SK-N-SH (cell line): ENCODE results near the gene STARD5. TPM values are rescaled to one million over a fixed set of nuclear protein-coding genes. Genes with fewer than 3 reads are reported as not detected.

Experiments
- CTCF ChIA-PET: fragments of 300-600, 350-600 bp; formaldehyde crosslinking; extraction: SDS; loops from one replicate; lab custom pipeline; 2021; lab: Yijun Ruan, JAX
- POLR2A ChIA-PET: fragments of 350-600 bp; sonication (Branson Sonifier 250); formaldehyde crosslinking; extraction: SDS; loops from one replicate; lab custom pipeline; 2020; ENCODE audit warnings: antibody characterized with exemption, inconsistent platforms; lab: Yijun Ruan, JAX
- DNase-seq: peaks from one replicate; pipeline ENCODE4 v3.0.0; 2012
- H2AFZ ChIP-seq: fragments of 200-600 bp; sonication (generic); 2 replicates; pipeline ENCODE4 v1.8.1; 2016; ENCODE audit warnings: antibody characterized with exemption, mild to moderate bottlenecking, low read depth
- H3F3A ChIP-seq: fragments of 200-600 bp; sonication (generic); replicated peaks from 2 replicates; pipeline ENCODE3; 2016; ENCODE audit warnings: antibody characterized with exemption, mild to moderate bottlenecking; ENCODE audit not compliant: insufficient read depth
- H3K27ac ChIP-seq, 2 experiments: fragments of 200-500 bp in 1 of 2; fragments of 200-600 bp in 1 of 2; sonication (Bioruptor generic) in 1 of 2; sonication (generic), shearing (Covaris generic) in 1 of 2; 2 replicates each; pipeline versions ENCODE4 v1.5.1 to v1.6.1; 2014 to 2016; ENCODE audit warnings: low read depth in 2 of 2, inconsistent platforms in 1 of 2, low read length in 1 of 2, mild to moderate bottlenecking in 1 of 2, mixed read lengths in 1 of 2
- H3K27me3 ChIP-seq: fragments of 200-600 bp; sonication (generic), shearing (Covaris generic); 2 replicates; pipeline ENCODE4 v1.6.1; 2016; ENCODE audit warnings: mixed run types; ENCODE audit not compliant: insufficient read depth
- H3K36me3 ChIP-seq, 2 experiments: fragments of 200-500 bp in 1 of 2; fragments of 200-600 bp in 1 of 2; sonication (Bioruptor generic) in 1 of 2; sonication (generic) in 1 of 2; replicated peaks in 1 of 2; 2 replicates each; pipeline versions ENCODE3 to v1.5.1; 2014 to 2016; ENCODE audit warnings: low read length in 1 of 2, mild to moderate bottlenecking in 1 of 2; ENCODE audit not compliant: insufficient read depth in 2 of 2, control insufficient read depth in 1 of 2
- H3K4me1 ChIP-seq, 2 experiments: fragments of 200-500 bp in 1 of 2; fragments of 200-600 bp in 1 of 2; sonication (Bioruptor generic) in 1 of 2; sonication (generic), shearing (Covaris generic) in 1 of 2; 2 replicates each; pipeline versions ENCODE4 v1.5.1 to v1.6.1; 2014 to 2016; ENCODE audit warnings: low read depth in 1 of 2, low read length in 1 of 2, mixed run types in 1 of 2; ENCODE audit not compliant: insufficient read depth in 2 of 2, control insufficient read depth in 1 of 2
- H3K4me2 ChIP-seq: fragments of 200-600 bp; sonication (generic), shearing (Covaris generic); 2 replicates; pipeline ENCODE4 v1.6.1; 2017; ENCODE audit warnings: mixed run types
- H3K4me3 ChIP-seq, 2 experiments: fragments of 200-500 bp in 1 of 2; fragments of 200-600 bp in 1 of 2; sonication (Bioruptor generic) in 1 of 2; sonication (generic), shearing (Covaris generic) in 1 of 2; 2 replicates each; pipeline versions ENCODE4 v1.5.1 to v1.8.1; 2014 to 2016; ENCODE audit warnings: low read depth in 2 of 2, inconsistent platforms in 1 of 2, low read length in 1 of 2, mild to moderate bottlenecking in 1 of 2, mixed read lengths in 1 of 2, moderate library complexity in 1 of 2
- H3K79me2 ChIP-seq: fragments of 200-600 bp; sonication (generic); 2 replicates; pipeline ENCODE4 v1.8.1; 2017; ENCODE audit warnings: mild to moderate bottlenecking; ENCODE audit not compliant: insufficient read depth
- H3K9ac ChIP-seq: fragments of 200-600 bp; sonication (generic); 2 replicates; pipeline ENCODE4 v1.6.1; 2017; ENCODE audit warnings: mixed run types
- H3K9me2 ChIP-seq: fragments of 200-600 bp; sonication (generic); 2 replicates; pipeline ENCODE4 v1.6.1; 2017; ENCODE audit warnings: mixed run types
- H3K9me3 ChIP-seq: fragments of 200-600 bp; sonication (generic); 2 replicates; pipeline ENCODE4 v1.6.1; 2017; ENCODE audit warnings: mixed run types, mild to moderate bottlenecking, moderate library complexity
- H4K20me1 ChIP-seq: fragments of 200-600 bp; sonication (generic); 2 replicates; pipeline ENCODE4 v1.6.1; 2017; ENCODE audit warnings: mild to moderate bottlenecking, mixed run types; ENCODE audit not compliant: insufficient read depth
- ELF1 ChIP-seq: IDR thresholded peaks from 2 replicates; pipeline ENCODE4 v1.4.0; 2012
- GABPA ChIP-seq: IDR thresholded peaks from 2 replicates; pipeline ENCODE4 v1.4.0; 2012; ENCODE audit warnings: low read depth, mild to moderate bottlenecking
- GATA2 ChIP-seq: sonication (generic); formaldehyde crosslinking; IDR thresholded peaks from 2 replicates; pipeline ENCODE4 v1.5.0; 2020; ENCODE audit warnings: mild to moderate bottlenecking, missing genetic modification reagents
- MEF2A ChIP-seq: IDR thresholded peaks from 2 replicates; pipeline ENCODE4 v1.4.0; 2012; ENCODE audit warnings: low read depth, borderline replicate concordance
- RCOR1 ChIP-seq: fragments of 150-350 bp; IDR thresholded peaks from 2 replicates; pipeline ENCODE4 v1.6.1; 2017; ENCODE audit warnings: antibody characterized with exemption, low read length
- RFX5 ChIP-seq: IDR thresholded peaks from 2 replicates; pipeline ENCODE4 v1.6.1; 2012; ENCODE audit warnings: mild to moderate bottlenecking, improper control_type of control experiment, low read length
- SIN3A ChIP-seq: IDR thresholded peaks from 2 replicates; pipeline ENCODE4 v1.6.1; 2012; ENCODE audit warnings: low read depth, mild to moderate bottlenecking, low read length, moderate library complexity, borderline replicate concordance
- TAF1 ChIP-seq: IDR thresholded peaks from 2 replicates; pipeline ENCODE4 v1.6.1; 2012; ENCODE audit warnings: low read depth, mild to moderate bottlenecking, low read length, moderate library complexity, borderline replicate concordance
- TEAD4 ChIP-seq: IDR thresholded peaks from 2 replicates; pipeline ENCODE4 v1.4.0; 2012; ENCODE audit warnings: mild to moderate bottlenecking, borderline replicate concordance; ENCODE audit not compliant: insufficient read depth
- WGBS: methylation state at CpG from one replicate; pipeline ENCODE4 v1.1.6; 2017; ENCODE audit warnings: low lambda C conversion rate; 5-methylcytosine and 5-hydroxymethylcytosine counted together
- polyA plus RNA-seq, 3 experiments: library from polyadenylated mRNA; depleted of rRNA; stranded (reverse); fragments of >200 nt; gene quantifications; 2 replicates each; pipeline ENCODE4 v1.2.3, GENCODE V29; 2012
- TF ChIP-seq, protein P1 (sequence below): IDR thresholded peaks from 2 replicates; pipeline ENCODE4 v1.4.0; 2012; ENCODE audit warnings: low read depth, borderline replicate concordance
- TF ChIP-seq, protein P2 (sequence below): fragments of 200-600 bp; sonication (generic); IDR thresholded peaks from 2 replicates; pipeline ENCODE4 v1.6.1; 2017; ENCODE audit warnings: antibody characterized with exemption, mild to moderate bottlenecking, moderate library complexity
- TF ChIP-seq, protein P3 (sequence below): fragments of 150-350 bp; IDR thresholded peaks from 2 replicates; pipeline ENCODE4 v1.6.1; 2016; ENCODE audit warnings: mild to moderate bottlenecking, low read depth, low read length
- TF ChIP-seq, protein P4 (sequence below): IDR thresholded peaks from 2 replicates; pipeline ENCODE4; 2012
- TF ChIP-seq, protein P5 (sequence below): IDR thresholded peaks from 2 replicates; pipeline ENCODE4 v1.4.0; 2012; ENCODE audit warnings: low read depth

The STARD5 gene
- polyA plus RNA-seq, 1 of the 3 experiments (the other 2 are of a cell fraction), result 1.6 TPM

DNA sequence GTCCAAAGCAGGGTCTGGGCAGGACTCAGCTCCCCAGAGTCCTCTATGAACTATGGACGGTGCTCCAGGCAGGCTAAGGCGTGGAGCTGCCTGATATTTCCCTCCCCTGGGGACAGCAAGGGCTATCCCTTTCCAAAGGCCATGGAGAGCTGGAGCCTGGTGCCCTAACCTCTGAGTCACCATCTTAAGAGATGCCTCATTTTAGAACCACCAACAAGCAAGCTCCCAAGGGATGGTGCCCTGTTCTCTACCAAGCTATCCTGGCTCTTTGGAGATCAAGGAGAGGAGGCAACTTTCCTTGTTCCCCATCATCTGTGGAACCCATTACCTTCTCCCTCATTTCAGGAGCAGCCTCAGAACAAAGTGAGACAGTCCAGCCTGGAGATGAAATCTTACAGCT, 15.7 kb downstream of the STARD5 start:
- no peak overlapping the region for H3K9ac ChIP-seq
- POLR2A ChIA-PET, result interaction anchor here (1.9 kb wide), 1 partner anchor 16 kb away, joined by 6 read pairs; the partner anchor contains the start of gene STARD5
- no peak overlapping the region for H2AFZ ChIP-seq
- H3K9me2 ChIP-seq, result no peaks in the 10 kb centered on the region
- no peak overlapping the region for H3K27ac ChIP-seq
- H3K79me2 ChIP-seq, result no peaks in the 10 kb centered on the region
- no peaks in the 10 kb centered on the region for H4K20me1 ChIP-seq
- H3K4me2 ChIP-seq, result no peak overlapping the region
- no peak for TF ChIP-seq ELF1
- TF ChIP-seq, protein P1, sequence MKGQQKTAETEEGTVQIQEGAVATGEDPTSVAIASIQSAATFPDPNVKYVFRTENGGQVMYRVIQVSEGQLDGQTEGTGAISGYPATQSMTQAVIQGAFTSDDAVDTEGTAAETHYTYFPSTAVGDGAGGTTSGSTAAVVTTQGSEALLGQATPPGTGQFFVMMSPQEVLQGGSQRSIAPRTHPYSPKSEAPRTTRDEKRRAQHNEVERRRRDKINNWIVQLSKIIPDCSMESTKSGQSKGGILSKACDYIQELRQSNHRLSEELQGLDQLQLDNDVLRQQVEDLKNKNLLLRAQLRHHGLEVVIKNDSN, result no peak
- no peak for TF ChIP-seq SIN3A
- TF ChIP-seq GATA2 (CRISPR knock-in tag), result no peak
- TF ChIP-seq, protein P2, sequence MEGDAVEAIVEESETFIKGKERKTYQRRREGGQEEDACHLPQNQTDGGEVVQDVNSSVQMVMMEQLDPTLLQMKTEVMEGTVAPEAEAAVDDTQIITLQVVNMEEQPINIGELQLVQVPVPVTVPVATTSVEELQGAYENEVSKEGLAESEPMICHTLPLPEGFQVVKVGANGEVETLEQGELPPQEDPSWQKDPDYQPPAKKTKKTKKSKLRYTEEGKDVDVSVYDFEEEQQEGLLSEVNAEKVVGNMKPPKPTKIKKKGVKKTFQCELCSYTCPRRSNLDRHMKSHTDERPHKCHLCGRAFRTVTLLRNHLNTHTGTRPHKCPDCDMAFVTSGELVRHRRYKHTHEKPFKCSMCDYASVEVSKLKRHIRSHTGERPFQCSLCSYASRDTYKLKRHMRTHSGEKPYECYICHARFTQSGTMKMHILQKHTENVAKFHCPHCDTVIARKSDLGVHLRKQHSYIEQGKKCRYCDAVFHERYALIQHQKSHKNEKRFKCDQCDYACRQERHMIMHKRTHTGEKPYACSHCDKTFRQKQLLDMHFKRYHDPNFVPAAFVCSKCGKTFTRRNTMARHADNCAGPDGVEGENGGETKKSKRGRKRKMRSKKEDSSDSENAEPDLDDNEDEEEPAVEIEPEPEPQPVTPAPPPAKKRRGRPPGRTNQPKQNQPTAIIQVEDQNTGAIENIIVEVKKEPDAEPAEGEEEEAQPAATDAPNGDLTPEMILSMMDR, result no peak
- TF ChIP-seq, protein P3, sequence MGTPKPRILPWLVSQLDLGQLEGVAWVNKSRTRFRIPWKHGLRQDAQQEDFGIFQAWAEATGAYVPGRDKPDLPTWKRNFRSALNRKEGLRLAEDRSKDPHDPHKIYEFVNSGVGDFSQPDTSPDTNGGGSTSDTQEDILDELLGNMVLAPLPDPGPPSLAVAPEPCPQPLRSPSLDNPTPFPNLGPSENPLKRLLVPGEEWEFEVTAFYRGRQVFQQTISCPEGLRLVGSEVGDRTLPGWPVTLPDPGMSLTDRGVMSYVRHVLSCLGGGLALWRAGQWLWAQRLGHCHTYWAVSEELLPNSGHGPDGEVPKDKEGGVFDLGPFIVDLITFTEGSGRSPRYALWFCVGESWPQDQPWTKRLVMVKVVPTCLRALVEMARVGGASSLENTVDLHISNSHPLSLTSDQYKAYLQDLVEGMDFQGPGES, result no peak
- no peak for TF ChIP-seq TAF1
- no peak for TF ChIP-seq TEAD4
- no peak for TF ChIP-seq GABPA
- no peak for TF ChIP-seq RCOR1
- TF ChIP-seq MEF2A, result no peak
- TF ChIP-seq, protein P4, sequence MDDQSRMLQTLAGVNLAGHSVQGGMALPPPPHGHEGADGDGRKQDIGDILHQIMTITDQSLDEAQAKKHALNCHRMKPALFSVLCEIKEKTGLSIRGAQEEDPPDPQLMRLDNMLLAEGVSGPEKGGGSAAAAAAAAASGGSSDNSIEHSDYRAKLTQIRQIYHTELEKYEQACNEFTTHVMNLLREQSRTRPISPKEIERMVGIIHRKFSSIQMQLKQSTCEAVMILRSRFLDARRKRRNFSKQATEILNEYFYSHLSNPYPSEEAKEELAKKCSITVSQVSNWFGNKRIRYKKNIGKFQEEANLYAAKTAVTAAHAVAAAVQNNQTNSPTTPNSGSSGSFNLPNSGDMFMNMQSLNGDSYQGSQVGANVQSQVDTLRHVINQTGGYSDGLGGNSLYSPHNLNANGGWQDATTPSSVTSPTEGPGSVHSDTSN, result no peak
- H3K27me3 ChIP-seq, result no peaks in the 10 kb centered on the region
- H3K4me3 ChIP-seq, result no peak overlapping the region
- peaks cover 11 to 18% of the 10 kb centered on the region in 2 experiments; a peak in 2 of 4 replicates for H3K4me1 ChIP-seq
- WGBS, result 41% methylated on average over 2 of the region's 2 CpGs
- CTCF ChIA-PET, result interaction anchor here (1.3 to 3.0 kb wide), 5 partner anchors 9 to 93 kb away, joined by 3 to 13 read pairs (median 6); no protein-coding TSS in a partner anchor
- peaks cover 6% of the 10 kb centered on the region for H3F3A ChIP-seq
- H3K36me3 ChIP-seq, result no peaks in the 10 kb centered on the region
- no peak for DNase-seq
- H3K9me3 ChIP-seq, result no peaks in the 10 kb centered on the region

DNA sequence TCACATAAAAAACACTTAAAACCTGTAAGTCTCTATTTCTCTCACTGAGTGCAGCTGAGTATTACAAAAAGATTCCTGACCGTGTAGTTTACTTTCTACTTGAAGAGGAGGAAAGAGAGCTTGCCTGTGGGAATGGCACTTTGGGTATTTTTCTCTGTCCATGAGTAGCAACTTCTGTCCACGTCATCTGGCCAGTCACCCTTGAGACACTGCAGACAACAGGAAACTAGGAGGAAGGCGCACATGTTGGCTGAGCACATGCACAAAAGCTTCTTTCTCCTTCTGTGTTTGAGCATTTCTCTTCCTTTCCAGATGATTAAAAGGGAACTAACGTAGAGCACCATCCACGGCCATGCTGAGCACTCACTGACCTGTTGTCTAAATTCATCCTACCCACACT, 19.7 kb downstream of the STARD5 start:
- Histone ChIP-seq H3K79me2 (no peaks in the 10 kb centered on the region), H3F3A (no peaks in the 10 kb centered on the region), H3K27me3 (peaks cover 5% of the 10 kb centered on the region; the same call in 1 of the 2 replicates), H4K20me1 (no peaks in the 10 kb centered on the region), H3K36me3 (no peaks in the 10 kb centered on the region), H3K4me3 (no peak overlapping the region), H3K4me2 (no peak overlapping the region), H3K9ac (no peak overlapping the region), H3K27ac (no peak overlapping the region), H3K4me1 (peaks cover 8 to 11% of the 10 kb centered on the region in 2 experiments; a peak in 2 of 4 replicates), H3K9me2 (no peaks in the 10 kb centered on the region), H2AFZ (peak overlapping the region; percentile 17; the same call in 1 of the 2 replicates), H3K9me3 (no peaks in the 10 kb centered on the region)
- DNase-seq, result no peak
- TF ChIP-seq, protein P5, sequence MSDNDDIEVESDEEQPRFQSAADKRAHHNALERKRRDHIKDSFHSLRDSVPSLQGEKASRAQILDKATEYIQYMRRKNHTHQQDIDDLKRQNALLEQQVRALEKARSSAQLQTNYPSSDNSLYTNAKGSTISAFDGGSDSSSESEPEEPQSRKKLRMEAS, result 0 out of 2 replicates have a peak, but pooled peaks have one; percentile 63
- no peak for TF ChIP-seq RFX5
- ChIA-PET CTCF (no interaction called here), POLR2A (no interaction called here)
- 64% methylated on average over 5 of the region's 5 CpGs for WGBS
